BJ (cell line): ENCODE results near the gene BEST2. TPM values are rescaled to one million over a fixed set of nuclear protein-coding genes. Genes with fewer than 3 reads are reported as not detected.

ENCODE experiments used
- CTCF ChIA-PET: fragments of 350-600 bp; formaldehyde crosslinking; extraction: SDS; loops from one replicate; lab custom pipeline; 2021; ENCODE audit warnings: antibody characterized with exemption, inconsistent platforms; lab: Yijun Ruan, JAX
- POLR2A ChIA-PET: fragments of 300-600 bp; sonication (Branson Sonifier 250); formaldehyde crosslinking; extraction: SDS; loops from one replicate; lab custom pipeline; 2021; ENCODE audit warnings: antibody characterized with exemption; lab: Charles Lee
- DNase-seq: peaks from one replicate; pipeline ENCODE4 v3.0.0-alpha.2; 2011; ENCODE audit warnings: low read depth
- H3K27me3 ChIP-seq: 2 replicates; pipeline ENCODE4 v1.6.0; 2011; ENCODE audit warnings: low read length; ENCODE audit not compliant: control insufficient read depth, insufficient read depth
- H3K36me3 ChIP-seq: 2 replicates; pipeline ENCODE4 v1.5.1; 2011; ENCODE audit warnings: low read length; ENCODE audit not compliant: control insufficient read depth, insufficient read depth
- H3K4me3 ChIP-seq: 2 replicates; pipeline ENCODE4 v1.5.1; 2011; ENCODE audit warnings: low read depth, mild to moderate bottlenecking, control low read depth, low read length
- CTCF ChIP-seq: IDR thresholded peaks from 2 replicates; pipeline ENCODE4 v1.5.1; 2011; ENCODE audit warnings: low read depth, mild to moderate bottlenecking, control low read depth, inconsistent platforms, low read length, moderate library complexity; ENCODE audit not compliant: insufficient read depth
- polyA plus RNA-seq: library from polyadenylated mRNA; depleted of rRNA; stranded (reverse); fragments of >200 nt; gene quantifications from 2 replicates; pipeline ENCODE4 v1.2.3, GENCODE V29; 2011

Gene BEST2
- polyA plus RNA-seq, 1 experiment = not detected

GRCh38 chr19:12727745-12728433 lies 23.7 kb upstream of the BEST2 start:
- Histone ChIP-seq H3K36me3 (peaks cover 23% of the 10 kb centered on the region), H3K27me3 (no peaks in the 10 kb centered on the region), H3K4me3 (no peak overlapping the region)
- DNase-seq = no peak
- CTCF ChIA-PET = no interaction called here
- POLR2A ChIA-PET = no interaction called here
- TF ChIP-seq CTCF = no peak

DNA sequence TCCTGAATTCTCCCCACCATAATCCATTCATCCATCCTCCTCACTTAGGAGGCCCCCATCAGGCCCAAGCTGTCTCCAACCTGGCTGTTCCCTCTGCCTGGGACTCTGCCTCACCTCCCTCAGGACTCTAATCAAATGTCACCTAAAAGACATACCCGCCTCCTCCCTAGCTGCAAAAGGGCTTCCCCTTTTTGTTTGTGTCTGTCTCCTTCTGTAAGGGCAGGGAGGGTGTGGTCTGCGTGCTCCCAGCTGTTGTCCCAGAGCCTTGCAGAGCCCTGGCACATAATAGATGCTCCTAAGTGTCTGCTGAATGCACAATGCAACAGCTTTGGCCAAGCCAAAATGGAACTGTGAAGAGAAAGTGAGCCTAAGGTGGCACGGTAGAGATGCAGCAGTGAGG lies 21.5 kb upstream of the BEST2 start:
- CTCF ChIA-PET = interaction anchor here (1.0 kb wide), 1 partner anchor 13 kb away, joined by 3 read pairs; no protein-coding TSS in a partner anchor
- Histone ChIP-seq H3K36me3 (peaks cover 23% of the 10 kb centered on the region), H3K4me3 (no peak overlapping the region), H3K27me3 (no peaks in the 10 kb centered on the region)
- POLR2A ChIA-PET = no interaction called here
- no peak for TF ChIP-seq CTCF
- DNase-seq = no peak

DNA sequence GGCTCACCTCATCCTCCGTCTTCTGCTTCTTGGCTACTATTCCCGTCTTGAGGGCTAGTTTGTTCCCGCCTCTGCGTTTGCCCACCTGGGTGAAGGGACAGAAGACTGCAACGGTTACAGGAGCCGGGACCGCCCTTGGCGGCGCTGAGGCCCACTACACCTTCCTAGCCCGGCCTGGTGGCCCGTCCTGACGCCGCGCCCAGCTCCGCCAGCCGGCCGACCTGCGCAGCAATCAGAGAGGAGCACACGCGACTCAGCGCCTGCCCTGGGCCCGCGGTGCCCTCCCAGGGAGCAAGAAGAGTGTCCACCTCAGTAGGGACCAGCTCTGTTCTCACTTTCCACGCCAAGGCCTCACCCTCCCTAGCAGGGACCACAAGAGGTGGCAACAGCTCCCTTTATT lies 20.3 kb upstream of the BEST2 start:
- no peak for DNase-seq
- Histone ChIP-seq H3K27me3 (no peaks in the 10 kb centered on the region), H3K4me3 (no peak overlapping the region), H3K36me3 (peaks cover 23% of the 10 kb centered on the region)
- ChIA-PET POLR2A (no interaction called here), CTCF (interaction anchor here (1.0 to 1.3 kb wide), 2 partner anchors 62 to 116 kb away, joined by 3 to 7 read pairs; no protein-coding TSS in a partner anchor)
- no peak for TF ChIP-seq CTCF

GRCh38 chr19:12733369-12734214 lies 18.0 kb upstream of the BEST2 start:
- peak overlapping the region; percentile 67 for H3K4me3 ChIP-seq
- ChIA-PET CTCF (interaction anchor here (0.6 to 2.3 kb wide), 8 partner anchors 10 to 1768 kb away, joined by 3 to 16 read pairs (median 4); partner anchors contain the start of gene TNPO2), POLR2A (interaction anchor here (1.0 kb wide), 1 partner anchor 11 kb away, joined by 3 read pairs; no protein-coding TSS in a partner anchor)
- peak; percentile 61 for TF ChIP-seq CTCF
- peaks cover 23% of the 10 kb centered on the region for H3K36me3 ChIP-seq
- no peak for DNase-seq
- no peaks in the 10 kb centered on the region for H3K27me3 ChIP-seq
